ENCODE results near the gene FNBP1. TPM values are rescaled to one million over a fixed set of nuclear protein-coding genes. Genes with fewer than 3 reads are reported as not detected.

Gene FNBP1
- total and polyA plus RNA-seq, 10 of the 15 experiments (the other 5 are each of a cell fraction or from before 2014, with no cell fraction given), result 64.5 to 353 (median 179) TPM

GRCh38 chr9:129944506-129945116 lies 98.4 kb downstream of the FNBP1 start:
- whole genome bisulfite sequencing (ENCODE audit: insufficient coverage, insufficient replicate concordance, low lambda C conversion rate, missing lambda C conversion rate), result 84% methylated on average over 3 of the region's 5 CpGs
- Histone ChIP-seq H3K9ac (ENCODE audit: control insufficient read depth, insufficient read depth, low read length) (no peak overlapping the region), H4K20me1 (ENCODE audit: control insufficient read depth, insufficient read depth) (no peaks in the 10 kb centered on the region), H3K4me1 (ENCODE audit: control insufficient read depth, insufficient read depth, low read length) (no peaks in the 10 kb centered on the region), H2AFZ (ENCODE audit: control insufficient read depth, low read depth, low read length) (no peak overlapping the region), H3K27ac (ENCODE audit: control insufficient read depth, insufficient read depth) (no peak overlapping the region), H3K79me2 (ENCODE audit: control insufficient read depth, insufficient read depth, low read length) (peaks cover 51% of the 10 kb centered on the region), H3K9me3 (replicated peaks; ENCODE audit: control insufficient read depth, insufficient read depth, low read length) (peaks cover 11% of the 10 kb centered on the region), H3K4me3 (no peak overlapping the region), H3K27me3 (replicated peaks in 1 of 2; ENCODE audit: control insufficient read depth in 2 of 2, insufficient read depth in 2 of 2, low read length in 1 of 2) (no peaks in the 10 kb centered on the region), H3K4me2 (ENCODE audit: control insufficient read depth, insufficient read depth) (no peak overlapping the region), H3K36me3 (ENCODE audit: control insufficient read depth in 2 of 2, insufficient read depth in 2 of 2, low read length in 1 of 2) (peaks cover 18 to 59% of the 10 kb centered on the region in 2 experiments)
- ATAC-seq (peak; percentile 58), FAIRE-seq (no peak), DNase-seq (ENCODE audit: low read depth, low spot score) (no peak)
- TF ChIP-seq HDGF (IDR thresholded peaks at IDR 0.05) (no peak), POLR2A (IDR thresholded peaks at IDR 0.05; ENCODE audit: low read depth, low read length) (0 out of 2 replicates have a peak, but pooled peaks have one; percentile 40), POU2F2 (IDR thresholded peaks at IDR 0.05; ENCODE audit: borderline replicate concordance, low read depth, low read length) (peak; percentile 38; the same call in 1 of the 3 replicates)
- RAD21 ChIA-PET (ENCODE audit: unreplicated experiment), result no interaction called here
- POLR2A ChIA-PET, result interaction anchor here (0.7 to 1.0 kb wide), 2 partner anchors 11 to 48 kb away, joined by 3 read pairs; no protein-coding TSS in a partner anchor
- intact Hi-C loops (cut with micrococcal nuclease; ENCODE audit: unreplicated experiment) (no loop called here), in situ Hi-C loops (cut with MboI) (no loop called here)
- TSS peak; percentile 7 for BruUV-seq (replicated peaks)
- CTCF ChIA-PET, result no interaction called here
- SMC1A ChIA-PET (ENCODE audit: uncharacterized antibody, unreplicated experiment), result interaction anchor here (0.7 to 1.4 kb wide), 3 partner anchors 11 to 56 kb away, joined by 3 to 4 read pairs (median 3); no protein-coding TSS in a partner anchor

GRCh38 chr9:129939431-129939830 lies 103.6 kb downstream of the FNBP1 start:
- ChIA-PET SMC1A (ENCODE audit: uncharacterized antibody, unreplicated experiment) (interaction anchor here (0.9 to 4.1 kb wide), 5 partner anchors 10 to 56 kb away, joined by 3 to 28 read pairs (median 3); no protein-coding TSS in a partner anchor), CTCF (interaction anchor here (1.0 to 1.1 kb wide), 2 partner anchors 11 to 14 kb away, joined by 3 to 4 read pairs; no protein-coding TSS in a partner anchor), POLR2A (interaction anchor here (0.7 kb wide), 1 partner anchor 30 kb away, joined by 5 read pairs; no protein-coding TSS in a partner anchor), RAD21 (ENCODE audit: unreplicated experiment) (interaction anchor here (0.8 kb wide), 1 partner anchor 87 kb away, joined by 3 read pairs; no protein-coding TSS in a partner anchor)
- no peak for FAIRE-seq
- intact Hi-C loops (cut with micrococcal nuclease; ENCODE audit: unreplicated experiment), result no loop called here
- peaks cover 8 to 45% of the 10 kb centered on the region in 2 experiments for H3K36me3 ChIP-seq (ENCODE audit: control insufficient read depth in 2 of 2, insufficient read depth in 2 of 2, low read length in 1 of 2)
- H3K9ac ChIP-seq (ENCODE audit: control insufficient read depth, insufficient read depth, low read length), result no peak overlapping the region
- no peaks in the 10 kb centered on the region for H4K20me1 ChIP-seq (ENCODE audit: control insufficient read depth, insufficient read depth)
- DNase-seq (ENCODE audit: low read depth, low spot score), result no peak
- H2AFZ ChIP-seq (ENCODE audit: control insufficient read depth, low read depth, low read length), result no peak overlapping the region
- peaks cover 10% of the 10 kb centered on the region for H3K9me3 ChIP-seq (replicated peaks; ENCODE audit: control insufficient read depth, insufficient read depth, low read length)
- peaks cover 51% of the 10 kb centered on the region for H3K79me2 ChIP-seq (ENCODE audit: control insufficient read depth, insufficient read depth, low read length)
- no peak overlapping the region for H3K27ac ChIP-seq (ENCODE audit: control insufficient read depth, insufficient read depth)
- no peaks in the 10 kb centered on the region for H3K27me3 ChIP-seq (replicated peaks in 1 of 2; ENCODE audit: control insufficient read depth in 2 of 2, insufficient read depth in 2 of 2, low read length in 1 of 2)
- in situ Hi-C loops (cut with MboI), result no loop called here
- no peak for ATAC-seq
- peaks cover 24% of the 10 kb centered on the region for H3K4me1 ChIP-seq (ENCODE audit: control insufficient read depth, insufficient read depth, low read length)
- H3K4me3 ChIP-seq, result no peak overlapping the region
- TF ChIP-seq SMC3 (IDR thresholded peaks at IDR 0.05; ENCODE audit: borderline replicate concordance, low read length), result no peak
- no peak for TF ChIP-seq NR2C1 (IDR thresholded peaks at IDR 0.05)
- no peak for TF ChIP-seq NFIC (IDR thresholded peaks at IDR 0.05; ENCODE audit: low read depth, low read length)
- TF ChIP-seq PKNOX1 (IDR thresholded peaks at IDR 0.05), result no peak
- TF ChIP-seq IKZF1 (conservative IDR thresholded peaks at IDR 0.05), result no peak
- no peak for TF ChIP-seq NFYA (IDR thresholded peaks at IDR 0.05; ENCODE audit: borderline replicate concordance, low read depth, low read length)
- TF ChIP-seq USF2 (IDR thresholded peaks at IDR 0.05; ENCODE audit: borderline replicate concordance, low read depth, low read length), result no peak
- no peak for TF ChIP-seq RAD21 (IDR thresholded peaks at IDR 0.05; ENCODE audit: insufficient read depth, low read depth, low read length)
- TF ChIP-seq ZNF207 (IDR thresholded peaks at IDR 0.05; ENCODE audit: borderline replicate concordance), result no peak
- TSS peak; percentile 20 for BruUV-seq (replicated peaks)
- 100% methylated on average over 2 of the region's 2 CpGs for WGBS (ENCODE audit: insufficient coverage, insufficient replicate concordance, low lambda C conversion rate, missing lambda C conversion rate)
- no peak overlapping the region for H3K4me2 ChIP-seq (ENCODE audit: control insufficient read depth, insufficient read depth)
